GM21619 (cell line): Measurements from ENCODE around the gene ARV1.

ENCODE experiments used
- ATAC-seq: cut with Tn5 transposase; IDR thresholded peaks from one replicate; pipeline ENCODE4 v1.9.1; 2021; ENCODE audit not compliant: unreplicated experiment

The ARV1 gene

DNA sequence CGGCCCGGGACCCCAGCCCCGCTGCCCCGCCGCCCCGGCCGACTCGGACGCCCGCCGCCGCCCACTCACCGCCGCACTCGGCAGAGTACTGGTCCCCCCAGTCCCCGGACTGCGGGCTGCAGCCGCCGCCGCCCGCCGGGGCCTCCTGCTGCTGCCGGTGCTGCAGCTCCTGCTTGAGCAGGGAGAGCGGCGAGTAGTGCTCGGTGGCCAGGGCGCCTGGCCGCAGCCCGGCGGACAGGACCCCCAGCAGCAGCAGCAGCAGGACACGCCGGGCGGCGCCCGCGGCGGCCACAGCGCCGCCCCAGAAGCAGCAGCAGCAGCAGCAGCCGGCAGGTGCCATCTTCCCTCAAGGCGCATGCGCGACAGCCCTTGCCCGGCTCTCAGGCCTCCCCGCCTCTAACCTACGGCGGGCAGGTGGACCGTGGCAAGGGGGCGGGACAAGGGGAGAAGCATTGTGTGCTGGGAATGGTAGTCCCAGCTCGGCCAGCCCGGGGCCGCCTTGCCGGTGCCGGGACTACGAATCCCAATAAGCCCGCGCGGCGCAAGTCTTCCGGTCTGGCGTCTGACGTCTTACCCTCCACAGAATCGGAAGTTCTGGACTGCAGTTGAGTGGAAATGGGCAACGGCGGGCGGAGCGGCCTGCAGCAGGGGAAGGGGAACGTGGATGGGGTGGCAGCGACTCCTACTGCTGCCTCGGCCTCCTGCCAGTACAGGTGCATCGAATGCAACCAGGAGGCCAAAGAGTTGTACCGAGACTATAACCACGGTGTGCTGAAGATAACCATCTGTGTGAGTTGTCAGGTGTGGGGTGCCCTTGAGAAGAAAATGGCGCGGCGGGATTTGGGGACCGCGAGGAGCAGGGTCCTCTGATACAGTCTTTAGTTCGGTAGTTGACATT lies at the start of gene ARV1, which contains the start of gene TTC13:
TSS of gene ARV1 (plus strand) at position 604 of the 898 bp plus-strand sequence. CDS start at position 616, 12 bp downstream.
TSS of gene TTC13 (minus strand) at position 371 of the 898 bp plus-strand sequence. CDS start at position 340, 31 bp downstream.
- ATAC-seq = peak; percentile 91

DNA sequence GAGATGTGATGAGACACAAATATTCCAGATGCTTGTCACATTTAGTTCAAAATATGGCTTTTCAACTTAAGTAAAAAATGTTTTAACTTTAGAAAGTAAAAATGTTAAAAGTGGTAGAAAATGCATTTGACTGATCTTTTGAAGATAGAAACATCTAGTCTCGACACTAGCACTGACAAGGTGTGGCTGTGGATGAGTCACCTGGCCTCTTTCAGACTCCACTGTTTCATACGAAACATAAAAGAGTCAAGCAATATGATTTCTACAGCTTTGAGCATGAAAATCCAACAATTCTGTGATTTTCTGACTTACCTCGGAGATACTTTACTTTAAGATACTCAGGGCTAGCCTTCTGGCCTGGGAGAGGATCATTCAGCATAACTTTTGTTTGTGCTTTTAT lies 47.9 kb upstream of the ARV1 start:
- ATAC-seq = no peak

DNA sequence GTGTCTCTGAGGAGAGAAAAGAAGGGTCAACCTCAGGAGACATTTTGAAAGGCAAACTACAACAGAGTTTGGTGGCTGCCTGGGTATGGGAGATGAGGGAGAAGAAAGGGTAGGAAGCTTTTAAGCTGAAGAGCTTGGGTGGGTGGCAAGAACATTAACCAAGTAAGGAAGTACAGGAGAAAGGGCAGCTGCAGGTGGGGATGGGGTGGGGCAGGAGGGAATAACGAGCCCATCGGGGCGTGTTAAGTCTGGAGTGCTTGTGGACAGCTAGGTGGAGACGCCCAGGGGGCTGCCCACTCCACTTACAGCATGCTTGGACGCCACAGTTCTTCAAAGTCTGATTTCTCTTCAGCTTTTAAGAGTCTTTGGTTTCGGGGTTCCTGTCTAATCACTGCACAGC lies 43.0 kb upstream of the ARV1 start:
- ATAC-seq = no peak

DNA sequence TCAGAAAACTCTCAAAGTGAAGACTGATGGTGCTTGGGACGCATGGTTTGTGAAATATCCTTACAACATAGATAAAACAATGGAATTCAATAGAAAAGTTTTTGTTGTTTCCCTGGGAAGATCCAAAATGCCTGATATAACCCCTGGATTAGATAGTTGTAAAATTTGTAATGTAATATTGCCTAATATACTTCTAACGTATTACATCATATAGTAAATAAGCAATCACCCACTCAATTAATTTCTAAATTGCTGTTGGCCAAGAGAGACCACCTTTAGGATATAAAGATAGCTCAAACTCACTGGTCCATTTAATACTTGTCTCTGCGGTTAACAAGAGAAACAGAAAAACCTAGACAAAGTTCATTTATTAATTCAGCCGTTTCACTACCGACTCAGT lies 42.4 kb upstream of the ARV1 start:
- no peak for ATAC-seq

DNA sequence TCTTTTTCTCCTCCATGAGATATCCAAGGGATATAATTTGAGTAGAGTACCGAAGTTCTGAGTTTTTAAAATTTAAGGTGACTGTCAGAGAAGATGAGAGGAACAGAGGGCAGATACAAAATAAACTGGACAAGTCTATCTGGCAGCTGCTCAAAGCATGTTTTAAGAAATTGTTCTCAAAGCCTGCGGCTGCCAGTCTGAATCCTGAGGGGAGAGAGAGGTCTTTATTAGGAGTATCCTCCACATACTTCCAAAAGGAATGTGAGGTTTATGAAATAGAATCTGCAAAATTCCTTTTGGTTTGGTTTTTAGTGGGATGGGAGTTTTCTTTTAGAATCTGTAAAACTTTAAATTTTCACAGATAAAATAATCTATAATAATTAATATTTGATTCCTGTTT lies 41.5 kb upstream of the ARV1 start:
- no peak for ATAC-seq

DNA sequence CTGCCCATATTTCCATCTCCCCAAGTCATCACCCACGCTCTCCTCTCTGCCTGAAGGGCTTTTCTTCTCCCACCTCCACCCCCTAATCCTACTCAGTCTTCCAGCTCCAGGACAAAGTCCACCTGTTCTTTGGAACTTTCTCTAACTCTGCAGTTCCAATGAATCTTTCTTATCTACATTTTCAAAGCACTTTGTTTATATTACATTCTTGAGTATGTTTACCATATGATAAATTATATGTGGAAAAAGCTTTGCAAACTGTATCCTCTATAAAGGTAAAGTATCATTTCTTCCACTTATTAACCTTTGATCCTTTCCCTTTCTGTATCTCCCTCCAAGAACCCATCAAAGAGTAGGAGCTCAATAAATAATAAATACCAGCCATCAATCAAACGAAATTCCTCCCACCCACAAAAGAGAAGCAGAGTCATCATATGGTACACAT lies 39.9 kb upstream of the ARV1 start:
- no peak for ATAC-seq

DNA sequence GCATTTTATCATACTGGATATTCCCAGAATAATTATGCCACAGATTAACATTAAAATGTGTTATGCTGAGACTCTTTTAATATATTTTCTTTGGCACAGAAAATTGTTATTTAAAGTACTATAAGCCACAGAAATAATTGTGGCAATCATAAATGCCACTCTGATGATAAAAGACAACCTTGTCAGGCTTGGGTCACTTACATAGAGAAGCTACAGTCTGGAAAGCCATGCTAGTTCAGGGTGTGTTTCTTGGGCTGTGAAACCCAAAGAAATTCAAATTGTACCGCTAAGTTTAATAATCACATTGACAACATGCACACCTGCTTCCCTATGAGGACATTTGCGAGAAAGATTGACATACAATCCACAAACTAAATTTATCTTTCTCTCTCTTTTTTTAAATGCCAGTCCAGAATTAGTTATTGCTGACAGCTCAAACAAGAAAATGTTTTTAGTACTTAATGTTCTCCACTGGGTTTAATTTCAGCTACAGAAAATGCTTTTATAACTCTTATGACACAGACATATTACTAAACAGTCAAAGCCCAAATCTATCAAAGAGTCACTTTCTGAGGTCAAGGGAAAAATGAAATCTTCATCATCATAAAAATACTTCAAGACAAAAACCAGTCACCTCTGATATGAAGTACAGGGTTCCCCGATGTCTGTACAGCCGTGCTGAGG lies 38.9 kb upstream of the ARV1 start:
- no peak for ATAC-seq

DNA sequence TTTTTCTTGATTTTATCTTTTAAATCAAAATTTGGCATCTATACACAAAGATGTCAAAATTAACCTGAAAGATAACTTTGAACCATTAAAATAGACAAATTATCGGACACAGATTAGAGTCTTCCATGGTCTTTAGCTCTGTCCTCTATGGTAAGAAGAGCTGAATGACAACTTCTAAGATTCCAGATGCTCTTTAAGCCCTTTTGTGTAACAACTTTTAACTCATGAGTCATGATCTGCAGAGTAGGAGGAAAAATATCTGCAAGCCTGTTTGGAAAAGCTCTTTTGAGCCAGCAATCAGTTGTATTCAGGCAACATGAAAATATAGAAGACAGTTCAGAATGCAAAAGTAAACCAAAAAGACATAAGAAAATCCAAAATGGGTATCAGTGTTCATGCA lies 38.0 kb upstream of the ARV1 start:
- no peak for ATAC-seq

DNA sequence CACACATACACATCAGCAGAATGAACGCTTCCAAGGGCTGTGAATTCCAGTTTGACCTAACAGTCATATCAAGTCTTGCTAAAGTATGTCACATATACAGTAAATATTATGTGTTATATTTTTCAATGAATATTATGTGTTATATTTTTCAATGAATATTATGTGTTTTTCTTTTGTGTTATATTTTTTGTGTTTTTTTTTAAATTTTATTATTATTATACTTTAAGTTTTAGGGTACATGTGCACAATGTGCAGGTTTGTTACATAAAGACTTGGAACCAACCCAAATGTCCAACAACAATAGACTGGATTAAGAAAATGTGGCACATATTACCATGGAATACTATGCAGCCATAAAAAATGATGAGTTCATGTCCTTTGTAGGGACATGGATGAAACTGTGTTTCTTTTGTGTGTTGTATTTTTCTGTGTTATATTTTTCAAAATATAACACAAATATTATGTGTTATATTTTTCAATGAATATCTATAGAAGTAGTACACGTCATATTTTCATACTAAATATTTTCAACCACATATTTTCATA lies 35.8 kb upstream of the ARV1 start:
- ATAC-seq = no peak

DNA sequence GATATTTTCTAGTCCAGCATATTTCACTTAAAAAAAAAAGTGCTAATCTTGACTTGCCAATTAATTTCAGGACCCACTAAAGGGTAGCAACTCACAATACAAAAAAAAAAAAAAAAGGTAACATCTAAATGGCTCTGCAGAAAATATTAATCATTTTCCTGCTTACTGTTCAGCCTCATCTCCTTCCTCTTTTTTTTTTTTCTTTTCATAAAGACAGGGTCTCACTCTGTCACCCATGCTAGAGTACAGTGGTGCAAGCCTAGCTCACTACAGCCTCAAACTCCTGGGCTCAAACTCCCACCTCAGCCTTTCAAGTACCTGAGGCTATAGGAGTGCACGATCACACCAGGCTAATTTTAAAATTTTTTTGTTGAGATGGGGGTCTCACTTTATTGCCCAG lies 30.6 kb upstream of the ARV1 start:
- no peak for ATAC-seq

DNA sequence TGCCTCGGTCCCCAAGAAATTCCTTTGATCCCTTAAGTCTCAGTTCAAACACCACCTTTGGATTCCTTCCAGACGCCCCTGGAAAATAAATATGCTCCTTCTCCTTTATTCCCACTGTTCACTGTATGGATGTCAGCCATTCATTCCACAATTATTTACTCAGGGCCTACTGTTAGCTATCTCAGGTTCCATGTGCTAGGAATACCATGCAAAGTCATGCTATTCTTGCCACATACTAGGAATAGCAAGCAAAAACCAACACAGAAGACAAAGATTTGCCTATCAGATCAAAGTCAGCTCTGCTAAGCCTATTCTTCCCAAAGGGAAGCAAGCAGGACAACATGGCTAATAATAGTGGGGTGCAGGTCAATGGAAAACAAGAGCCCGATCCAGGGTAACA lies 30.0 kb upstream of the ARV1 start:
- no peak for ATAC-seq

DNA sequence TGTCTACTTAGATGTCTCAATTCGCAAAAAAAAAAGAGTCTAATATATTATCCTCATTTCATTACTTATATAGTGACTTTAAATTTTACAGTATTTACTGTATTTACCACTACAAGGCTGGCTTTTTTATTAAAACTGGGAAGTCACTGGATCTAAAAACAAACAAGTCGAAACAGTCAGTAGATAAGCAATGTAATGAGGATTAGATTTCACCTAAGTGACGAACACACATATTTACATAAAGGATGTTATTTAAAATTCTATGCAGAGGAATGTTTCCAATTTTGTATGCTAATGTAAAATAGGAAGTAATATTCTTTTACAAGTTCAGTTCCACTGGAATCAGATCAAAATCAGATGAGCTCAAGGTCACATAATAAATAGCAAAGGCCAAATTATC lies 28.5 kb upstream of the ARV1 start:
- ATAC-seq = no peak

DNA sequence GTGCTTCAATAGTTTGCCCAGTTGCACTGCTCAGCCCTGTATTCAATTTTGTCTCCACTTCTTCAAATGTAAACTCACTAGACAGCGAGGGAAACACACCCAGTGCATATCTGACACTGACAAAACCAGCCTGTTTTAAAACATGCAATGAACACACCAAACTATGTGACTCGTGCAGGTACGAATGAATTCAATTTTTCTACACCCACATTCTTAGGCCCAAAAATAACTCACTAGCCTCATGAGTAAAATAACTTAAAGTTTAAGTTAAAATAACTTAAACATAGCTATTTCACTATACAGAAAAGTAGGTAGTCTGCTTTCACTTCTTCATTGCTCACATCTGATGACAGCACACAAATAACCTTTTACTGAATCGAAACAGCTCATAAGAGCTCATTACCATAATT lies 21.3 kb upstream of the ARV1 start:
- peak; percentile 69 for ATAC-seq

DNA sequence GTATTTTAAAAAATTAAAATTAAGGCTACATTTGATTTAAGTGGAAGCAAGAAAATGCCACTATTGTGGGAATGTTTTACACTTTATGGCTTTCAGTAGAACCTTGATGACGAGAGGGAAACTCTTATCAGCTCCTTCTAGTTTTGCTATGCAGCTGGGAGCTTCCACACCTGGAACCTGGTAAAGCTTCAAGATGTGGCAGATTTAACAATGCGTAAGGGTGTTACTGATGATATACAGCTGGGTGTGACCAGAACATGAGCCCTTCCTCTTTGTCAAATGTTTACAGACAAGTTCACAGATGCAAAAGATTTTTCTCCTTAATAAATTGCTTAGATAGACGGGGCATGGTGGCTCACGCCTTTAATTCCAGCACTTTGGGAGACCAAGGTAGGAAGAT lies 20.5 kb upstream of the ARV1 start:
- ATAC-seq = no peak

DNA sequence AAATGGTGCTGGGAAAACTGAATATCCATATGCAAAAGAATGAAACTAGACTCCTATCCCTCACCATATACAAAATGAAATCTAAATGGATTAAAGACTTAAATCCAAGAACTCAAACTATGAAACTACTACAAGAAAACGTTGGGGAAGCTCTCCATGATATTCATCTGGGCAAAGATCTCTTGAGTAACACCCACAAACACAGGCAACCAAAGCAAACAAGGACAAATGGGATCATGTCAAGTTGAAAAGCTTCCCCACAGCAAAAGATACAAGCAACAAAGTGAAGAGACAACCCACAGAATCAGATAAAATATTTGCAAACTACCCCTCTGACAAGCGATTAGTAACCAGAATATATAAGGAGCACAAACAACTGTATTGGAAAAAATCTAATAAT lies 14.0 kb upstream of the ARV1 start:
- ATAC-seq = no peak

DNA sequence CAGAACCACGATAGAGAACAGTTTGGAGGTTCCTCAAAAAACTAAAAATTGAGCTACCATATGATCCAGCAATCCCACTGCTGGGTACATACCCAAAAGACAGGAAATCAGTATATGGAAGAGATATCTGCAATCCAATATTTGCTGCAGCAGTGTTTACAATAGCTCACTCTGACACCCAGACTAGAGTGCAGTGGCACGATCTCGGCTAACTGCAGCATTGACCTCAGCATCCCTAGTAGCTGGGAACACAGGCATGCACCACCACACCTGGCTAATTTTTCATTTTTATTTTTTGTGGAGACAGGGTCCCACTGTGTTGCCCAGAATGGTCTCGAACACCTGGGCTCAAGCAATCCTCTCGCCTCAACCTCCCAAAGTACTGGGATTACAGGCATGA lies 13.4 kb upstream of the ARV1 start:
- ATAC-seq = no peak

DNA sequence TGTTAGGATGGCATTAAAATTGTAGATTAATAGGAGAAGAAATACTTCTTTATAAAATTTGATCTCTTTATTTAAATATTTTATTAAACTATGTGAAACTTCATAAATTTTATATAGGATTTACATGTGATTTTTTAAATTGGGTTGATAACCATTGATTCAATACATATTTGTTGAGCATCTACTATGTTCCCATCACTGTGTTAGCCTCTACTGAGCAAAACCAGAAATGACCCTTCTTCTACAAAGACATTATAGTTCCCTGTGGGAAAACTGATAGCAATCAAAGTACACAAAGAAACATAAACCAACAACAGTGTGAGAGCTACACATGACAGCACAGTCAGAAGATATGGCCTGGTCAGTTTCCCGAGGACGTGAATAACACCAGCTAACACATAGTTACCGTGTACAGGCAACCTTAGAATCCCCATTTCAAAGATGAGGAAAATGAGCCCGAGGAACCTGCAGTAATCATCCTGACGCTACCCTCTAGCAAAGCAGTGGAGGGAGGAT lies 12.5 kb upstream of the ARV1 start:
- no peak for ATAC-seq

DNA sequence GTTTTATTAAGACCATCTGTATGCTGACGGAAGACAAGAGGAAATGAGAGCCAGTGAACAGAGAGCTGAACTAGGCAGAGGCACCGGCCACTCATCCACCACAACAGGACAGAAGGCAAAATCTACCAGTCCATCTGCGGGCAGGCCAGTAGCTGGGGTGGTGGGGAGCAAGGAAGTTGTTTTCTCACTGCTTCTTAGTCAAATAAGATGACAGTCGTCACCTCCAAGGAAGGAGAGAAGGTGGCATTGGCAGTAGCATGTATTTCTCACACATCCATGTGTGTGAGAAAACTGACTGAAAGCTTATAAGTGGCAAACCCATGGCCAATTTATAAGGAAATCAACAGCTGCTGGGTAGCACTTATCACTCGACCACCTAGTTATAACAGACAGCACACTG lies 8.5 kb upstream of the ARV1 start:
- ATAC-seq = no peak

DNA sequence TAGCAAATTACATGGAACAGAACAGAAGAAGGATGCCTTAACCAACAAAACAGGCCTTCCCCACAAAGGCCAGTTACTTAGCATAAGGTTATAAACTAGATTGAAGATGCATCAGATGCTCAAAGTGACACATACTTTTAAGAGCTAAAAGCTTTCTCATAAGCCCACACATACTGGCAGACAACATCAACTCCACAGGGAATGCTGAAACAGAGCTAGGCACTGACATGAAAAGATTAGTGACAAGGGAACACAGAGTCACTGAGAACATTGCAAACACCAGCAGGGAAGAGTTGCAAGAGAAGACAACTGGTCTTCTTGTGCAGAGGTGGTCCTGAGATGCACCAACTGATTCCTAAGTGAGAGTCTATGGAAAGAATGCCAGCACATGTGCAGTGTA lies 7.1 kb upstream of the ARV1 start:
- ATAC-seq = no peak

DNA sequence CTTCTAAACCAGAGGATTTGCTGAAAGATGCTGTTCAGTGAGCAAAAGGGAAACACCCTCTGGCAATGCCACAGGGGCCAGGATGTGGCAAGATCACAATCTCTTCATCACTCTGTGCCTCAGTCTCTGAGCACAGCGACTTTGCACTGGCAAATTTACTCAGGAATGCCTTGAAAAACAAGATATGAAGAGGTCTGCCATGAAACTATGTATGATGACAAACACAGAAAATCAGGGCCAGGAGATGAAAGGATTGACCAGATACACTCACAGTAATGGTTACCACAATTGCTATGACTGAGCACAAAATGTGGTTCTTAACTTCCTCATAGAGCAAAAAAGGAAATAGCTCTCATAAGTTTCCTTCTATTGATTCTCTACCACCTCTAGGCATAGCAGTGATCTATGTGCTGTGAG lies 6.0 kb upstream of the ARV1 start:
- ATAC-seq = peak; percentile 74

DNA sequence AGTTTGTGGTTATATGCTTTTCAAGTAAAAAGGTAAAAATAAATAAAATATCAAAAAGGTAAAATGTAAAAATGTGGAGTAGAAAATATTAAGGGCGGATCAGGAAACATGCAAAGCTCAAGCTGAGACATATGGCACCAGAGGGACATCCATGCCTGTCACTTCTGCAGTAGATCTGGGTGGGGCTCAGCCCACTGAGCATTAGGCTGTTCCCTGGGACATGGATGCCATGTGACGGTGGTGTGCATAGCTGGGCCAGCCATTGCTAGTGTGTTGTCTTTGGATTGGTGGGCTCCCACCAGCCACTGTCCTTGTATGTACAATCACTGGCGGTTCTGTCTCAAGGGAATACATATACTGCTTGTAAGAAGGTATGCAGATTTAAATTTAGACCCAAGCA lies 3.3 kb upstream of the ARV1 start:
- no peak for ATAC-seq

DNA sequence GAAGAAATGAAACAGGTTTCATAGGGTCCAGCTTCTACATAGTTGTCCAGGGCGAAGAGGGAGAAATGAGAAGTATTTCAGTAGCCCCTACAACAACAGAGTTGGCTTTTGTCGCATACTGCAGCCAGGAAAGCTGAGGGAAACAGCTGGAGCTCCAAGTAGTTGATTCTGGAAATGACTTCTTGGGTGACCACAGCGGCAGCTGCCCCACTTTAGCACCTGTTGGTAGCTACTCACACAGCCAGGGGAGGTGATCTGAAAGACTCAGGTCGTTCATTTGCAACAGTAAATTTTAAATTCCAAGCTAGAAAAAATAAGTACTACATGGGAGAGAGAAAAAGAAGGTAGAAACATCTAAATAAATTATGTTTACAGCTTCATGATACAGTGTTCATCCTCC lies 2.5 kb upstream of the ARV1 start:
- ATAC-seq = no peak
